ENCODE measurements around the gene VSIR.

Gene VSIR

GRCh38 chr10:71727738-71728737 lies 45.3 kb downstream of the VSIR start:
- DNase-seq (ENCODE audit: low spot score), result peak; percentile 61

- no peak for DNase-seq (ENCODE audit: low spot score)
These were observed 46.1 kb downstream of the VSIR start for GRCh38 chr10:71727105-71727737.

DNA sequence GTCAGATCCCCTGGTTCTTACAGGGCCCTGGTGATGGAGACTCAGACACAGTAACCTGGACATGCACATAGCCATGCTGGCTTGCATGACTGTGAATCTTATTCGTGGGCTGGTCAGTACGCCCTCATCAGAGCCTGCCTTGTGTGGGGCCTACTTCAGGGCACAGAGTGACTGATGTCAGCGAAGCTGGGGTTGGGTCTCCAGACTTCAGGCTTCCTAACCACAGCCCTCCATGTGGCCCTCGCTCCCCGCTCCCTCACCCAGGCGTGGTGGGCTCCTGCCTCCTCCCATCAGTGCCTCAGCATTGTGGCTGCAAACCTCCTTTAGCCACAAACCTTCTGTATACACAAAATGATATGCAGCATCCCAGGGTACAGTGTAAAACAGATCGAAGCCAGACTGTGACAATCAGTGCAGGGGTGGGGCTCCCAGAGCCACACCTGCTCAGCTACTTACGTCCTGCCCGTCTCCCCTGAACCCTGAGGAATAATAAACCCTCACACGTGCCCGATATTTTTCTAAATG lies 46.7 kb downstream of the VSIR start:
- DNase-seq (ENCODE audit: low spot score), result no peak

- no peak for DNase-seq (ENCODE audit: low spot score)
These were observed 47.2 kb downstream of the VSIR start for GRCh38 chr10:71725998-71726579.

- no peak for DNase-seq (ENCODE audit: low spot score)
These were observed 48.1 kb downstream of the VSIR start for GRCh38 chr10:71725249-71725648.

DNA sequence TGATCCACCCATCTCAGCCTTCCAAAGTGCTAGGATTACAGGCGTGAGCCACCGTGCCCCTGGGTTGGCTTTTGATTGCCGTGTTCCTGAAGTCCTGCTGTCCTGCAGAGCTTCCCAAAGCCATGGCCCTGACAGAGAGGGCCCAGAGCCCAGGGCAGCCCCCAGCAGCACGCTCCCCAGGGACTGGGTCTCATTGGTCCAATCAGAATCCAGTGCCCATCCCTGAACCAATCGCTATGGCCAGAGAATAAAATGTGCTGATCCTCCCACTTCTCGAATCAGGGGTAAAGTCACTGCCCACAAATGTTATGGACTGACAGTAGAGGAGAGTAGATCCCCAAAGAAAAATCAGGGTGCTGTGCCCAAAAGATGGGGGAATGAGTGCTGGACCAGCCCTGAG lies 48.8 kb downstream of the VSIR start:
- DNase-seq (ENCODE audit: low spot score), result no peak

GRCh38 chr10:71723311-71723710 lies 50.0 kb downstream of the VSIR start:
- no peak for DNase-seq (ENCODE audit: low spot score)

DNA sequence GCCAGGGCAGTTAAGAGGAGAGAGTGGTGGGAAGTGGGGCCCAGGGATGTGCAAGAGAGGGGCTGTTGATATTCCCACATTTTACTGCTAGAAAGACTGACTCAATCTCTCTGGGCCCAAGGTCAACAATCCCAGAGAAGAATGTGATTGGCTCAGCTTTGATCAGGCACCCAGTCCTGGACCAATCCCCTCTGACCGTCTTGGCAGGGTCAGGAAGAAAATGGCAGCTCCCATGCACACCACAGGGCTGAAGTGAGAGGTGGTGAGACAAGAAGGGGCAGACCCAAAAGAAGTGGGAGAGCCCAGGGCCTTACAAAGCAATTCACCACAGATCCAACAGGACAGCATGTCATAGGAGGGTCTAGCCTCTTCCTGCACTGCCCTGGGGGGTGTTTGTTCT lies 50.5 kb downstream of the VSIR start:
- DNase-seq (ENCODE audit: low spot score), result no peak

DNA sequence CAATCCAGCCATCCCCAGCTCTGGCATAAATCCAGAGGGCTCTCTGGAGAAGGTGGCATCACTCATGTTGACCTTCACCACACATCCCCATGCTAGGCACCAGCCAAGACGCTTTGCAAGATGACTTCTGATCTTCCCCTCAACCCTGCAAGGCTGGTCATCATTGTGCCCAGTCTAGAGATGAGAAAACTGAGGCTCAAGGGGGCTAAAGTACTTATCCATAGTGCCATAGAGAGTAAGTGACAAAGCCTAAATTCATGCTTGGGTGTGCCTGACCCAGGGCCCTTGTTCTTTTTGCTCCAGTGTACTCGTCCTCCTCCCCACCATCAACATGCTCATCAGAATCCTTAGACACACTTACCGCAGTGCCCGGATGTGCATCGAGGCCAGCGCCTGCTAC lies 52.0 kb downstream of the VSIR start:
- DNase-seq (ENCODE audit: low spot score), result no peak

DNA sequence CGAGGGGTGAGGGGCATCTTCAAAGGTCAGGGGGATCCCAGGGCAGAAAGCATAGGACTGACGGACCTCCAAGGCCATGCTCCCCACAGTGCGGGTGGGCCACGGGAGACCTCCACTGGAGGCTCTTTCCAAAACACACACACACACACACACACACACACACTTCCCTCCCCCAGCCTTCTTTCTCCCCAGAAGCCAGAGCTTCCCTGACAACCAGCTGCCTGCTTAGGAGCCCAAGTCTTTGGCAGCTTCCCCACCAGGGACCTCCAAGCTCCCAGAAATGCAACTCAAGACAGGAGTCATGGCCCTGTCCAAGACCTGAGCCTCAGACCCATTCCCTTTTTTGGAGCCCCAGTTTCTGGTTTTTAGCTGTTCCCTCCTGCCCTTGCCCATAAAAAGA lies 53.0 kb downstream of the VSIR start:
- DNase-seq (ENCODE audit: low spot score), result no peak

GRCh38 chr10:71719464-71720201 lies 53.7 kb downstream of the VSIR start, which contains the start of gene C10orf105:
TSS of gene C10orf105 (minus strand) at chr10:71719778. CDS start at chr10:71716337, 3,441 bp downstream.
- DNase-seq (ENCODE audit: low spot score), result peak; percentile 61

- no peak for DNase-seq (ENCODE audit: low spot score)
These were observed 54.3 kb downstream of the VSIR start for GRCh38 chr10:71719042-71719441.

GRCh38 chr10:71718165-71718698 lies 55.1 kb downstream of the VSIR start:
- no peak for DNase-seq (ENCODE audit: low spot score)

DNA sequence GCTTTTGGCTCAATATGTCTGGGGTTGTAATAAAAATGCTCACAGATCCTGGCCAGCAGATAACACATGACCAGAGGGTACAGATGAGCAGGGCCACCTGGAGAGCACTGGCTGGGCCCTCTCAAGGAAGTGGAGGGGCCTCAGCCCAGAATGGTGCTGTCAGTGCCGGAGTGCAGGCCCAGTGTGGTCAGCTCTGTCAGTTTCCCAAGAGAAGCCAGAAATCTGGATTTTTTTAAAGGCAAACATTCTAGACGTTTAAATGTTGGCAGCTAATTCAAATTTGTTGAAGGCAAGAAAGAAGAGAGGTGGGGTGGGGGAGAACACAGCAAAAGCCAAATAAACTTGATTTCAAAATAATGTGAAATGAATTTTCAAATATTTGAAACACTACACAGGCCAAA lies 55.8 kb downstream of the VSIR start:
- DNase-seq (ENCODE audit: low spot score), result no peak

- DNase-seq (ENCODE audit: low spot score), result no peak
These were observed 56.3 kb downstream of the VSIR start for GRCh38 chr10:71717056-71717455.

- no peak for DNase-seq (ENCODE audit: low spot score)
These were observed 56.9 kb downstream of the VSIR start for GRCh38 chr10:71716426-71716825.

- DNase-seq (ENCODE audit: low spot score), result no peak
These were observed 57.5 kb downstream of the VSIR start for GRCh38 chr10:71715860-71716259.

DNA sequence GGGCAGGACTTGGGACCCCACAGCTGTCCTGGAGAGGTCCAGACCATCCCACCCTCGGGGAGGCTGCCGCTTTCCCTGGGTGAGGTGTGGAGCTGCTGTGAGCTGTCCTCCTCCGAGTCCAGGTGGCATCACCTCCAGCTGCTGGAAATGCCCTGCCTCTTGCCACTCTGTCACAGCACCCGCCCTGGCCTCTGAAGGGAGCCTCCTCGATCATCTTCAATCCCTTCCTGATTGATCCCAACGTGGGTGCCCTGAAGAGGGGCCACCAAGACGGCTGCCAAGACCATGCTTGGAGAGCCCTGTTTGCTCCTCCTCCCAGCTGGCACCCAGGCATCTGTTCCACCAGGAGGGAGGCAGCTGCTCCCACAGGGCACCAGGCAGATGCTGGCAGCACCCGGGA lies 58.3 kb downstream of the VSIR start:
- DNase-seq (ENCODE audit: low spot score), result no peak

DNA sequence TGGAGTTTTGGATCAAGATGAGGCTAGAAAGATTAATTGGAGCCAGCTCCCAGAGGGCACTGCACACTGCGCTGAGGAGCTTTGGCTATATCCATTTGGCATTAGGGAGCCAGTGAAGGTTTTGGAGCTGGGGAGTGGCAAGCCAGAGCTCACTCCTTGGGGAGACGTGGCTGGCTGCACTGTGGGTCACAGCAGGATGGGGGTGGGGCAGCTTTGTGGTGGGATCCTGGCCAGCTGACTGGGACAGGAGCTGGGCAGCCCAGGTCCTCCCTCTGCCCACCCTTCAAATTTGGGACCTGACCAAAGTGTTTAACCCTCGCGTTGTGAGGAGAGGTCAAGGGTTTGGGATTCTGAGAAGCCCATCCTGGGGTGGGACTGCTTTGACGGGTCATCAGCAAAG lies 58.7 kb downstream of the VSIR start:
- DNase-seq (ENCODE audit: low spot score), result no peak

DNA sequence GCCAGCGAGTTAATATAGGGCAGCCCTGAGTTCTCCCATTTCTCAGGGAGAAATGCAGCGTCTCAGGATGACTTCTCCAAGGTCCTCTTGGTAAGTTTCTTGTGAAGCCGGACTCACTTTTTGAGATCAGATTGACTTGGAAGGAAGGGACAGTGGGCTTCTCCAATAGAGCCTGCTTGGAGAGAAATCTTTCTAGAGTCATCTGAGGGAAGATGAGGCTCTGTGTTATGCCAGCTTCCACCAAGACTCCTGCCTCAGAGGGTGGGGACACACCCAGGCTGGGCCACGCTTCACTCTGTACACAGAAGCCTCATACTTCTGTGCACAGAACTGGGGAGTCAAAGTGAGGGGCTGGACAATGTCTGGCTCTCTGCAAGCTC lies 59.3 kb downstream of the VSIR start:
- no peak for DNase-seq (ENCODE audit: low spot score)

DNA sequence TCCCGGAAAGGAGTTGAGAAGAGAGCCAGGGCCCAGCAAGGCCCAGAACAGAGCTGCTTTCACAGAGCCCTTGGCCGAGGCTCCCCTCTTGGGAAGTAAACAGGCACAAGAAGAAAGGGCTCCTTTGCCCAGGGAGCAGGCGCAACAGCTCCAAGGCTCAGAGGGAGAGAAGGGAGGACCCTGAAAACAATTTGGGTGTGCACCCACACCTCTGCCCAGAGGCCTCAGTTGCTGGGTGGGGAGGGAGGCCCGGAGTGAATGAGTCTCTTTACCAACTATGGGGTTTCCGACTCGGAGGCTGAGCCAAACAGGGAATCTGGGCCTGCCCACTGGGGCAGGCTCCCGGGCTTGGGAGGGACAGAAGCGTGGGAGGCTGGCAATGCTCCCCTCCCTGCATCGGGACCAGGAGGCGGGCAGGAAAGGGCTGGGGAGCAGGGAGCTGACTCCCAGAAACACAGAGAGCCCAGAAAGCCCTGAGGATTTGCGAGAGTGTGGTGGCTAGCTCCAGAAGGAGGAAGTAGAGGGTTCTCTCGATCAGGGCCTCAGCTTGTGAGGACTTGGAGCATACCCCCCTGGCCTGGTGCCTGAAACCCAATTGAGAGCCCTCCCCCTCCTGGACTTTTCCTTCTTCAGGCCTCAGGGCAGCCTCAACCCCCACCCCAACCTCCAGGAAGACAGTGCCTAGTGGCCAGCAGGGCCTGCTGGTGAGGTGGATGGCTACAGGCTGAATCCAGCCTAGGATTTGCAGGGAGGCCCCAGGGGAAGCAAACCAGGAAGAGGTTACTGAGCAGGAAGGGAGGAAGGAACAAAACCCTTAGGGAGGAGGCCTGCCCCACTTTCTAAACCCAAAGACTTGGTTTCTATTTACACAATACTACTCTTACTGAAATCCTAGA lies 59.9 kb downstream of the VSIR start:
- no peak for DNase-seq (ENCODE audit: low spot score)
